GM12865 (cell line): ENCODE measurements around the gene NLRP1.

ENCODE experiments used
- DNase-seq: peaks from one replicate; pipeline ENCODE4 v3.0.0; 2010; ENCODE audit warnings: low read depth
- H3K4me3 ChIP-seq: 2 replicates; pipeline ENCODE4 v1.5.1; 2011; ENCODE audit warnings: mild to moderate bottlenecking, low read depth, low read length, control low read depth
- TF ChIP-seq, protein P1 (sequence below): IDR thresholded peaks from 2 replicates; pipeline ENCODE4 v1.5.1; 2011; ENCODE audit warnings: low read length, control low read depth, low read depth, inconsistent platforms; ENCODE audit not compliant: insufficient read depth; ENCODE audit errors: missing control alignments

Gene NLRP1

DNA sequence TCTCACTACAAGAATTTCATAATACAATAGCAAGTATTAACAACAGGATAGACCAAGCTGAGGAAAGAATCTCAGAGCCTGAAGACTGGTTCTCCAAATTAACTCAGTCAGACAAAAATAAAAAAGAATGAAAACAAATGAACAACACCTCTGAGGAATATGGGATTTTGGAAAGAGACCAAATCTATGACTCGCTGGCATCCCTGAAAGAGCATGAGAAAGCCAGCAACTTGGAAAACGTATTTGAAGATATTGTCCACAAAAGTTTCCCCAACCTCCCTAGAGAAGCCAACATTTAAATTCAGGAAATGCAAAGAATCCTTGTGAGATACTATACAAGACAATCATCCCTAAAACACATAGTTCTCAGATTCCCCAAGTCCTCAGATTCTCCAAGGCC, 20.9 kb downstream of the NLRP1 start:
- no peak overlapping the region for H3K4me3 ChIP-seq
- TF ChIP-seq, protein P1, sequence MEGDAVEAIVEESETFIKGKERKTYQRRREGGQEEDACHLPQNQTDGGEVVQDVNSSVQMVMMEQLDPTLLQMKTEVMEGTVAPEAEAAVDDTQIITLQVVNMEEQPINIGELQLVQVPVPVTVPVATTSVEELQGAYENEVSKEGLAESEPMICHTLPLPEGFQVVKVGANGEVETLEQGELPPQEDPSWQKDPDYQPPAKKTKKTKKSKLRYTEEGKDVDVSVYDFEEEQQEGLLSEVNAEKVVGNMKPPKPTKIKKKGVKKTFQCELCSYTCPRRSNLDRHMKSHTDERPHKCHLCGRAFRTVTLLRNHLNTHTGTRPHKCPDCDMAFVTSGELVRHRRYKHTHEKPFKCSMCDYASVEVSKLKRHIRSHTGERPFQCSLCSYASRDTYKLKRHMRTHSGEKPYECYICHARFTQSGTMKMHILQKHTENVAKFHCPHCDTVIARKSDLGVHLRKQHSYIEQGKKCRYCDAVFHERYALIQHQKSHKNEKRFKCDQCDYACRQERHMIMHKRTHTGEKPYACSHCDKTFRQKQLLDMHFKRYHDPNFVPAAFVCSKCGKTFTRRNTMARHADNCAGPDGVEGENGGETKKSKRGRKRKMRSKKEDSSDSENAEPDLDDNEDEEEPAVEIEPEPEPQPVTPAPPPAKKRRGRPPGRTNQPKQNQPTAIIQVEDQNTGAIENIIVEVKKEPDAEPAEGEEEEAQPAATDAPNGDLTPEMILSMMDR = no peak
- no peak for DNase-seq

DNA sequence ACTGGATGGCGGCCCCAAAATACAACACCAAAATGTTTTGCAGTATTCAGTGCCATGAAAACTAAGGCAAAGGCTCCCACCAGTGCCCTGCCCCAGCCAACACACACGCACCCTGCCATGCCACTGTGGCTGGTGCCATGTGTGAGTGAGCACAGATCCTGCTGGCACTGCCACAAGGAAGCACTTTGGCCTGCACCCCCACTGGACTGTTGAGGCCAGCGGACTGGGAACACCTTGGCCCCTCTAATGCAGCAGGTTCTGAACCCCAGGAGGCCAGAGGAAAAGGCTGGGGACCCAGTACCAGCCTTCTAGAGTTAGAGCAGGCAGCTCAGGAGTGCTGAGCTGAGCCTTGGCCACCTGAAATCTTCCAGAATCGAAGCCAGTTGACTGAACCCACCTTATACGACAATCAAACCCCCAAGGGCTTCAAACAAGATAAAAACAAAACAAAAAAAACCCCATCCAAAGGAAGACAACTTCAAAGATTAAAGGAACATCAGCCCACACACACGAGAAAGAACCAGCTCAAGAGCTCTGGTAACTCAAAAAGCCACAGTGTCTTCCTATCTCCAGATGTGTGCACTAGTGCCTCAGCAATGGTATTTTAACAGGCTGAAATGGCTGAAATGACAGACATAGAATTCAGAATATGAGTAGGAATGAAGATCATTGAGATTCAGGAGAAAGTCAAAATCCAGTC, 21.5 kb downstream of the NLRP1 start:
- DNase-seq = no peak
- H3K4me3 ChIP-seq = no peak overlapping the region
- TF ChIP-seq, protein P1 = no peak

DNA sequence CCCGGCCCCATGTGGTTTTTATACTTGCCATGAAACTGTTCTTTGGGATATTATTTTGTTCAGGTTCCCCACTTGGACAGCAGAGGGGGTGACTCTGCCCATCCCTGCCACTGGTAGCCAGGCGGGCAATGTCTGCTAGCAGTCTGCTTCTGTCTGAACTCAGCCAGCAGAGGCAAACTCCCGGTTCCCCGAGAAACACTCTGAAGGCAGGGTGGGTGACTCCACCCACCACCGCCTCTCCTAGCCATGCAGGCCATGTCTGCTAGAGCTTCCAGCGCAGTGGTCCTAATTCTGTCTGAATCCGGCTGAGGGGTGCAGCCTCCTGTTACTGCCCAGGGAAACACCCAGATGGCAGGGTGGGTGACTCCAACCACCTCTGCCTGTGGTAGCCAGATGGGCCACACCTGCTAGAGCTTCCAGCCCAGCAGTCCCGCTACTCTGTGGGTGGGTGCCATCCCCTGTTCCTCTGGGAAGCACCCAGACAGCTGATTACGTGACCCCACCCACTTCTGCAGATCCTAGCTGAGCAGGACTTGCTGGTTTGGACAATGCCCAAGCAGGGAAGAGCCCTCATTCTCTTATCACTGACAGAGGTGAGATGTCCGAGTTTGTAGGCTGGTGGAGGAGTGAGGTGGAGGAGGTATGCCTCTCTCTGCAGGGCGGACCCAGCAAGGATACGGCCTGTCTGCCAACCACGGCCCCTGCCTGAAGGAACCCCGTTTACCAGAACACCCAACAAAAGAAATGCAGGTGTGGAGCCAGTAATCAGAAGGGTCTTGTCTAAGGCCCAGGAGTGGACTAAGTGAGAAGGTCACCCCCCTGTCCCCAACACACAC, 22.4 kb downstream of the NLRP1 start:
- no peak overlapping the region for H3K4me3 ChIP-seq
- no peak for DNase-seq
- TF ChIP-seq, protein P1 = no peak

DNA sequence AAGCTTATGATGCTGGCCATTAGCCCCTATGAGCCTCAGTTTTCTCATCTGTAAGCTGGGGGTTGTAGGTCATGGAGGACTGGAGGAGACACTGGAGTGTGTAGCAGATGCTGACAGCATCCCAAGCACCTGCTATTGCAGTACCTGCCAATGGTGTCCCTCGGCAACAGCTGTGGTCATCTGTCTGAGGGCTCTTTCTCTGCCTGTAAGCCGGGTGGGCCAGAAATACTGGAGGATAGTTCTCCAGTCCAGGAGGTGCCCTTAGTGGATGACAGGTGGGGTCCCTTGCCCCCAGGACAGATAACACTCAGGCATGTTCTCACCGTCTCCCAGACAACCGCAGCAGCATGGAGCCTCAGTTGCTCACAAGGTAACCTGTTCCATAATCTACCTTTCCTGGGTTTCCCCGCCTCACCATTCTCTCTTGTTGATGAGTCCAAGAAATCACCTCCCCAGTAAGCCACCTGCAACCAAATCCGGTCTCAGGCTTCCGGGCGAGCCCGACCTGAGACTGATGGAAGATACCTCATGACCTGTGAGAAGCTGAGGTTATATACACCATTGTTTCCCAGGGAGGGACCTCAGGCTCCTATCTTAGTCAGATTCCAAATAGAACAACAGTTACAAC, 23.8 kb downstream of the NLRP1 start:
- DNase-seq = no peak
- no peak overlapping the region for H3K4me3 ChIP-seq
- TF ChIP-seq, protein P1 = no peak

DNA sequence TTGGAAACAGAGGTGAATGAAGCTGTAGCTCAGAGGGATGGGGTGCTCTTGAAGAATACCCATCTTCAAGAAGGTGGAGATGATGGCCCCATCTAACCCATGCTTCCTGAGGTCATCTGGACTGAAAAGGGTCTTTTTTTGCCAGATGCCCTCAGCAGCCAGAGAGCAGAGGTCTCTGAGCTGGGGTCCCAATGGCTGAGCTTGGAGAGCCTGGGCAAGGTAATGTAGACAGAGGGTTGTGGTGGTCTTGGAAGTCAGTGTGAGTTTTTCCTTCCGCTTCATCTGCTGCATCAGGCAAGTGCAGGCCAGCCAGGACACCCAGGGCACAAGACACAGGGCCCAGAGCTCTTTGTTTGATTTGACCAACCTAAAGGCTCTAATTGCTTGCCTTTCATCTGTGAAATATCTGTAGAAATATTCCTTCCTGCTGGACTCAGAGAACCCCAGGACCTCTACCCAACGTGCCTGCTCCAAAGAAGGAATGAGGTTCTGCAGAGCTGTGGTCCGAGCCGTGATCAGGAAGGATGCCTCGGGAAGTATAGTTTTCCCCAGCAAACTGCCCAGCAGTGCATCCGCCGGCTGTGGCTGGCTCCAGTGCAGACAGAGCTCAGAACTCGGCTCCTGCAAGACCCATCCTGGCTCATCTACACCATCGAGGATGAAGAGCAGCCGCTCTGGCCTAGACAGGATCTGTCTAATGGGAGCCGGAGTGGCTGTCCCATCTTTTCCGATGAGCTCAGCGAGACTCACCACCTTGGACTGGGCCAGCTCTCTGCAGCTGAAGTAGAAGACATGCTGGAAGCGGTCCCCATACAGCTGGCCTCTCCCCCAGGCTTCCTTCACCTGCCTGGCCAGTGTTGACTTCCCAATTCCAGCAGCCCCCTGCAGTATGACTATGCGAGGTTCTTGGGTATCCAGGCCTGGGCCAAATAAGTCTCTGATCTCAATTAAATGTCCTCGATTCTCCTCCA, 25.2 kb downstream of the NLRP1 start:
- no peak for DNase-seq
- H3K4me3 ChIP-seq = no peak overlapping the region
- TF ChIP-seq, protein P1 = no peak

DNA sequence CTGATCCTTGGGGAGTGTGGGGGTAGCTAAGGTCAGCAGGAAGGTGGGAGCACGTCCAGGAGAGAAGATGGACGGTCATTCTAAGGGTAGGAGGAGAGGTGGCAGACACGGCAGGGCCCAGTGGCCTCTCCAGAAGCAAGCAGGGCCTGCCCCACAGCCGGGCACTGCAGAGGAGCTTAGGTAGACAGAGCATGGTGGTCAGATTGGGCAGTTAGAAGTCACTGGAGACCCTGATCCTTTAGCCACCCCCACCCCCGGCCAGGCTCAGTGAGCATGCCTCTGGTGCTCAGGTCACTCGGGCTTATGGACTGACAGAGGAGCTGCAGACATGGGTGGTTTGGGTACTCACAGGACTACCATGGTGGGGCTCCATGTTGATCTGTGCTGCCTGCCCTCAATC, 26.3 kb downstream of the NLRP1 start:
- TF ChIP-seq, protein P1 = no peak
- H3K4me3 ChIP-seq = no peak overlapping the region
- DNase-seq = no peak
